Measurements from ENCODE around the gene PFKFB3. TPM values are rescaled to one million over a fixed set of nuclear protein-coding genes. Genes with fewer than 3 reads are reported as not detected.

The PFKFB3 gene
- total and polyA plus RNA-seq, 2 of the 4 experiments (the other 2 are of a cell fraction): 34.1 to 45.5 TPM

DNA sequence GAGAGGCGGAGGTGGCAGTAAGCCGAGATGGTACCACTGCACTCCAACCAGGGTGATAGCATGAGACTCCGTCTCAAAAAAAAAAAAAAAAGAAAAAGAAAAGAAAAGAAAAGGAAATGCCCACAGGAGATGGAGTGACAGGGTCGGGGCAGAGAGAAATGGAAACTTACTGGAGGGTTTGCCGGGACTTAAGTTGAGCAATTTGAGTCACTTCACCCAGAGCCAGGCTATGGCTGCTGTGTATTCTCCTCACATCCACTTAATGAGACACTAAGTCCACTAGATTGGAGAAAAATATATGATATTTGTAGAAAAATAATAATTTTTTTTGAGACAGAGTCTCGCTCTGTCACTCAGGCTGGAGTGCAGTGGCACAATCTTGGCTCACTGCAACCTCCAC is 4.6 kb upstream of the PFKFB3 start:
- Histone ChIP-seq H4K91ac (ENCODE audit: insufficient read depth, low read depth, low read length) (no peak overlapping the region), H3K9me1 (ENCODE audit: insufficient read depth, low read length) (peaks cover 16% of the 10 kb centered on the region), H3K4me2 (ENCODE audit: low read depth, low read length) (no peak overlapping the region), H3K4ac (ENCODE audit: low read depth, low read length) (no peak overlapping the region), H3K9ac (ENCODE audit: low read depth, low read length) (no peak overlapping the region), H3K9me3 (ENCODE audit: control insufficient read depth, insufficient read depth, low read length) (no peaks in the 10 kb centered on the region), H3K36me3 (ENCODE audit: control insufficient read depth, insufficient read depth, low read length) (no peaks in the 10 kb centered on the region), H2AK5ac (ENCODE audit: low read depth, low read length) (no peak overlapping the region), H2AK9ac (replicated peaks; ENCODE audit: low read depth, low read length, poor library complexity) (no peak overlapping the region), H3K27me3 (ENCODE audit: control insufficient read depth, insufficient read depth, low read length) (no peaks in the 10 kb centered on the region), H4K5ac (ENCODE audit: low read depth, low read length) (no peak overlapping the region), H3K56ac (ENCODE audit: extremely low read depth, insufficient read depth, low read length) (no peak overlapping the region), H2BK15ac (ENCODE audit: low read depth, low read length) (no peak overlapping the region), H3K18ac (ENCODE audit: low read depth, low read length) (no peak overlapping the region), H2BK120ac (ENCODE audit: low read depth, low read length) (no peak overlapping the region), H2BK5ac (ENCODE audit: low read depth, low read length, poor library complexity, severe bottlenecking) (no peak overlapping the region), H3K79me1 (ENCODE audit: low read depth in 1 of 2, low read length in 2 of 2) (peaks cover 25 to 73% of the 10 kb centered on the region in 2 experiments), H3K4me3 (ENCODE audit: insufficient read depth, low read depth, low read length) (no peak overlapping the region), H3K4me1 (ENCODE audit: control insufficient read depth, insufficient read depth, low read length) (peaks cover 25% of the 10 kb centered on the region), H2AFZ (replicated peaks; ENCODE audit: low read length, poor library complexity) (no peak overlapping the region), H4K8ac (ENCODE audit: low read depth in 2 of 2, low read length in 2 of 2) (no peak overlapping the region), H3K14ac (replicated peaks; ENCODE audit: low read depth, low read length) (no peak overlapping the region), H4K20me1 (ENCODE audit: insufficient read depth, low read length) (peaks cover 56% of the 10 kb centered on the region), H2BK20ac (ENCODE audit: low read depth, low read length) (no peak overlapping the region), H3K27ac (ENCODE audit: insufficient read depth, low read length) (no peak overlapping the region), H3K23ac (ENCODE audit: low read depth, low read length) (no peak overlapping the region)
- no peak for DNase-seq
- POLR2A ChIA-PET (ENCODE audit: unreplicated experiment): no interaction called here
- in situ Hi-C loops (cut with MboI; ENCODE audit: low sequenced_read_pairs) (loop anchor here (5.0 kb wide), 1 partner anchor 86 kb away; no protein-coding TSS in a partner anchor), intact Hi-C loops (cut with micrococcal nuclease) (no loop called here), dilution Hi-C loops (cut with HindIII; ENCODE audit: low sequenced_read_pairs, unreplicated experiment) (no loop called here)
- CTCF ChIA-PET: no interaction called here
- BruUV-seq (replicated peaks): no TSS peak
- TF ChIP-seq POLR2A (IDR thresholded peaks at IDR 0.05; ENCODE audit: low read depth, low read length): no peak
- TF ChIP-seq RCOR1 (IDR thresholded peaks at IDR 0.05; ENCODE audit: insufficient replicate concordance, low read length): no peak
- TF ChIP-seq SMC3 (IDR thresholded peaks at IDR 0.05; ENCODE audit: low read depth, low read length): no peak
- 91% methylated on average over 3 of the region's 6 CpGs; no CpG with 5 or more reads in 1 of the 2 experiments for whole genome bisulfite sequencing, 2 experiments (ENCODE audit: extremely low coverage in 2 of 2, insufficient read length in 1 of 2)
- no peak for ATAC-seq (ENCODE audit: low read depth)
